ENCODE measurements around the gene CHRND.

GRCh38 chr2:232532419-232532818 lies 6.5 kb downstream of the CHRND start:
- TF ChIP-seq CTCF (IDR thresholded peaks at IDR 0.05) (no peak), POLR2A (IDR thresholded peaks at IDR 0.05) (no peak)
